GM23338 (cell line): ENCODE results near the gene CNPY4.

ENCODE experiments used
- CREB1 ChIP-seq: fragments of 250-450 bp; sonication (Bioruptor Pico); IDR thresholded peaks from 2 replicates; pipeline ENCODE4 v1.5.0; 2020; ENCODE audit warnings: low read depth, mild to moderate bottlenecking, moderate library complexity
- CTCF ChIP-seq, 2 experiments: fragments of 200-600 bp in 1 of 2; sonication (generic) in 1 of 2; conservative IDR thresholded peaks; 2 replicates each; pipeline versions ENCODE4 v1.5.1 to v1.6.1; 2016 to 2017; ENCODE audit warnings: antibody characterized with exemption in 2 of 2, low read depth in 2 of 2, mild to moderate bottlenecking in 2 of 2, moderate library complexity in 1 of 2
- ETS1 ChIP-seq: IDR thresholded peaks from 2 replicates; pipeline ENCODE4 v1.6.1; 2016; ENCODE audit warnings: antibody characterized with exemption
- EZH2 ChIP-seq: fragments of 200-600 bp; sonication (generic); IDR thresholded peaks from one replicate; pipeline ENCODE4 v1.8.0; 2017; ENCODE audit warnings: antibody characterized with exemption, mild to moderate bottlenecking, low read depth; ENCODE audit not compliant: unreplicated experiment
- EZH2phosphoT487 ChIP-seq: fragments of 200-600 bp; sonication (generic); IDR thresholded peaks from one replicate; pipeline ENCODE4 v1.8.1; 2018; ENCODE audit warnings: antibody characterized with exemption; ENCODE audit not compliant: unreplicated experiment
- JUNB ChIP-seq: IDR thresholded peaks from one replicate; pipeline ENCODE4 v1.6.1; 2016; ENCODE audit warnings: antibody characterized with exemption; ENCODE audit not compliant: unreplicated experiment
- NANOG ChIP-seq: IDR thresholded peaks from 2 replicates; pipeline ENCODE4 v1.6.1; 2016; ENCODE audit warnings: antibody characterized with exemption, borderline replicate concordance
- POLR2AphosphoS5 ChIP-seq: IDR thresholded peaks from 2 replicates; pipeline ENCODE4 v1.6.1; 2016; ENCODE audit warnings: antibody characterized with exemption, low read depth
- REST ChIP-seq: IDR thresholded peaks from one replicate; pipeline ENCODE4 v1.6.1; 2018; ENCODE audit warnings: antibody characterized with exemption; ENCODE audit not compliant: unreplicated experiment
- STAT1 ChIP-seq: IDR thresholded peaks from one replicate; pipeline ENCODE4 v1.6.1; 2016; ENCODE audit warnings: antibody characterized with exemption; ENCODE audit not compliant: unreplicated experiment
- ZNF114 ChIP-seq: fragments of 250-450 bp; sonication (Bioruptor Pico); IDR thresholded peaks from 2 replicates; pipeline ENCODE4 v1.5.0; 2020; ENCODE audit warnings: mild to moderate bottlenecking, moderate library complexity
- ZNF331 ChIP-seq: fragments of 250-450 bp; sonication (Bioruptor Pico); IDR thresholded peaks from 2 replicates; pipeline ENCODE4 v1.5.0; 2020; ENCODE audit warnings: low read depth, mild to moderate bottlenecking, moderate library complexity

- no peak for TF ChIP-seq CTCF (conservative IDR thresholded peaks at IDR 0.05; ENCODE audit: low read depth in 2 of 2)
- no peak for TF ChIP-seq JUNB
- TF ChIP-seq ETS1, result no peak
- TF ChIP-seq POLR2AphosphoS5, result no peak
- TF ChIP-seq EZH2phosphoT487, result no peak
- no peak for TF ChIP-seq EZH2
- TF ChIP-seq NANOG, result no peak
- no peak for TF ChIP-seq ZNF331 (CRISPR knock-in tag)
- TF ChIP-seq REST, result no peak
- no peak for TF ChIP-seq CREB1
- no peak for TF ChIP-seq STAT1
- TF ChIP-seq ZNF114 (CRISPR knock-in tag), result no peak
These were observed 23.0 kb downstream of the CNPY4 start for GRCh38 chr7:100142461-100142860.
